Right atrium auricular region (tissue), 2 donors: ENCODE results near the gene LRP1. TPM values are rescaled to one million over a fixed set of nuclear protein-coding genes. Genes with fewer than 3 reads are reported as not detected.
A peak's percentile ranks its signal among the peaks of the same experiment; 100 is the strongest.

Experiments
- DNase-seq: peaks from one replicate; pipeline ENCODE4 v3.0.0-alpha.2; 2019; ENCODE audit warnings: low spot score
- H3K27ac ChIP-seq, 2 donors: fragments of 200-600 bp; sonication (generic); 1 replicate in 1 of 2; 2 replicates in 1 of 2; pipeline ENCODE4 v1.5.1; 2016 to 2019
- H3K27me3 ChIP-seq, 2 donors: fragments of 200-600 bp; sonication (generic); one replicate each; pipeline versions ENCODE4 v1.5.1 to v1.6.0; 2017 to 2019
- H3K36me3 ChIP-seq: fragments of 200-600 bp; sonication (generic); one replicate; pipeline ENCODE4 v1.5.1; 2016
- H3K4me1 ChIP-seq, 2 donors: fragments of 200-600 bp; sonication (generic); one replicate each; pipeline versions ENCODE4 v1.5.1 to v1.6.0; 2017 to 2019
- H3K4me3 ChIP-seq, 2 donors: fragments of 200-600 bp; sonication (generic); 1 replicate in 1 of 2; 2 replicates in 1 of 2; pipeline ENCODE4 v1.5.1; 2017 to 2019; ENCODE audit warnings: mild to moderate bottlenecking in 1 of 2, moderate library complexity in 1 of 2
- H3K9me3 ChIP-seq, 2 donors: fragments of 200-600 bp; sonication (generic); one replicate each; pipeline ENCODE4 v1.5.1; 2019
- total RNA-seq, 2 donors: library from RNA; depleted of rRNA; stranded (reverse); fragments of >200 nt; gene quantifications; one replicate each; pipeline ENCODE4 v1.1.0, GENCODE V29; 2016
- TF ChIP-seq, protein P1 (sequence below), 2 donors: fragments of 200-600 bp; sonication (generic); IDR thresholded peaks; one replicate each; pipeline ENCODE4 v1.5.1; 2019; ENCODE audit warnings: antibody characterized with exemption in 2 of 2

The LRP1 gene
- total RNA-seq, 2 donors from 2014 or later: 89.4 to 211 TPM

DNA sequence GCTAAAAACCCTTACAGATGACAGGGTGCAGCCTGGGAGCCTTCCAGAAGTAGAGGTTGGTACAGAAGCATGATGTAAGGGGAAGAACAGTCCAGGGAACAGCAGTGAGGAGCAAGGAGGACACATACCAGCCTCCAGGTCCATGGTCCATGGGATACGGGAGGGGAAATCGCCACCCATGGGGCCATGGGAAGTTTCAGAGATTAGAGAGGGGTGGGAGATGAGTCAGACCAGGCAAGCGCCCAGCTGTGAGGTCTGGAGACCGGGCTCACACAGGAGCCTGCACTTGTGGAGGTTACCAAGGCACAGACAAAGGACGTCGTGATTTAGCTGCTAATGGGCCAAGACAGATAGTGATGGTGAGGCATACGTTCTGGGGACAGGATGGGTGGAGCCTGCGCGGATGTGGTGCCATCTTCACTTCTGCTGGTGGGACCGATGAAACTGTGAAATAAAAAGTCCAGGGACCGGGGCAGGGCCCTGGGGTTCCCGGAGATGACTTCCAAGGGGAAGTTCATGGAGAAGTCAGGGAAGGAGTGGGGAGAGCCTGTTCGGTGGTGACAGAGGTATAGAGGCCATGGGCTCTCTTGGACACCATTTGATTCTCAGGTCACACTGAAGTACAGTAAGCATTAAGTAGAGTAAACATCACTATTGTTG lies 36.8 kb downstream of the LRP1 start:
- Histone ChIP-seq H3K27ac (peak overlapping the region in 1 of 2 donors; percentile 8), H3K27me3 (no peaks in the 10 kb centered on the region), H3K4me1 (no peaks in the 10 kb centered on the region), H3K4me3 (no peak overlapping the region), H3K36me3 (peaks cover 93% of the 10 kb centered on the region), H3K9me3 (no peaks in the 10 kb centered on the region)
- TF ChIP-seq, protein P1, sequence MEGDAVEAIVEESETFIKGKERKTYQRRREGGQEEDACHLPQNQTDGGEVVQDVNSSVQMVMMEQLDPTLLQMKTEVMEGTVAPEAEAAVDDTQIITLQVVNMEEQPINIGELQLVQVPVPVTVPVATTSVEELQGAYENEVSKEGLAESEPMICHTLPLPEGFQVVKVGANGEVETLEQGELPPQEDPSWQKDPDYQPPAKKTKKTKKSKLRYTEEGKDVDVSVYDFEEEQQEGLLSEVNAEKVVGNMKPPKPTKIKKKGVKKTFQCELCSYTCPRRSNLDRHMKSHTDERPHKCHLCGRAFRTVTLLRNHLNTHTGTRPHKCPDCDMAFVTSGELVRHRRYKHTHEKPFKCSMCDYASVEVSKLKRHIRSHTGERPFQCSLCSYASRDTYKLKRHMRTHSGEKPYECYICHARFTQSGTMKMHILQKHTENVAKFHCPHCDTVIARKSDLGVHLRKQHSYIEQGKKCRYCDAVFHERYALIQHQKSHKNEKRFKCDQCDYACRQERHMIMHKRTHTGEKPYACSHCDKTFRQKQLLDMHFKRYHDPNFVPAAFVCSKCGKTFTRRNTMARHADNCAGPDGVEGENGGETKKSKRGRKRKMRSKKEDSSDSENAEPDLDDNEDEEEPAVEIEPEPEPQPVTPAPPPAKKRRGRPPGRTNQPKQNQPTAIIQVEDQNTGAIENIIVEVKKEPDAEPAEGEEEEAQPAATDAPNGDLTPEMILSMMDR (IDR thresholded peaks at IDR 0.05): no peak
- no peak for DNase-seq

DNA sequence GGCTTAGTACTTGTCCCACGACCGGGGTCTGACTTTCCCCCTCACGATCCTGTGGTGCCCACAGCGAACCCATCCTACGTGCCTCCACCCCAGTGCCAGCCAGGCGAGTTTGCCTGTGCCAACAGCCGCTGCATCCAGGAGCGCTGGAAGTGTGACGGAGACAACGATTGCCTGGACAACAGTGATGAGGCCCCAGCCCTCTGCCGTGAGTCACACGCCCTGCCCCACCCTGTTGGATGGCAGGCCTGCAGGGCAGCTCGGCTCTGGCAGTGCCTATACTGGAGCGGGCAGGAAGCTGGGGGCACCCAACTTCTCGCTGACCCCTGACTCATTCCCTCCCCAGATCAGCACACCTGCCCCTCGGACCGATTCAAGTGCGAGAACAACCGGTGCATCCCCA lies 37.5 kb downstream of the LRP1 start:
- H3K9me3 ChIP-seq: no peaks in the 10 kb centered on the region
- H3K4me3 ChIP-seq: no peak overlapping the region
- H3K27ac ChIP-seq: no peak overlapping the region
- no peak for DNase-seq
- H3K4me1 ChIP-seq: no peaks in the 10 kb centered on the region
- TF ChIP-seq, protein P1 (IDR thresholded peaks at IDR 0.05): no peak
- H3K27me3 ChIP-seq: no peaks in the 10 kb centered on the region
- H3K36me3 ChIP-seq: peaks cover 93% of the 10 kb centered on the region

DNA sequence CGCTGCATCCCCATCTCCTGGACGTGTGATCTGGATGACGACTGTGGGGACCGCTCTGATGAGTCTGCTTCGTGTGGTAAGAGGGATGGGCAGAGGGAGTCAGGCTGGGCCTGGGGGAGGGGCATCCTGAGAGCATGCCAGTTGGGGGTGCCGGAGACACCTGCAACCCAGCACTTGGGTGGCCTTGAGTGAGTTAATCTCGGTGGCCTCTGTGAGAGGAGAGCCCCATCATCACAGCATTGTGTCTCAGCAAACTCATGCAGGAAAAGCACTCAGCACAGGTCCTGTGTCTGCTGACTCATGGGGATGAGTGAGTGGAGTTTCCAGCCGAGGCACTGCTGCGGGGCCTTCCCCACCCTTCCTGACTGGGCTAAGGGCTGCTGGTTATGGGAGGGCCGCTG lies 38.7 kb downstream of the LRP1 start:
- DNase-seq: no peak
- Histone ChIP-seq H3K36me3 (peaks cover 84% of the 10 kb centered on the region), H3K27me3 (no peaks in the 10 kb centered on the region)

DNA sequence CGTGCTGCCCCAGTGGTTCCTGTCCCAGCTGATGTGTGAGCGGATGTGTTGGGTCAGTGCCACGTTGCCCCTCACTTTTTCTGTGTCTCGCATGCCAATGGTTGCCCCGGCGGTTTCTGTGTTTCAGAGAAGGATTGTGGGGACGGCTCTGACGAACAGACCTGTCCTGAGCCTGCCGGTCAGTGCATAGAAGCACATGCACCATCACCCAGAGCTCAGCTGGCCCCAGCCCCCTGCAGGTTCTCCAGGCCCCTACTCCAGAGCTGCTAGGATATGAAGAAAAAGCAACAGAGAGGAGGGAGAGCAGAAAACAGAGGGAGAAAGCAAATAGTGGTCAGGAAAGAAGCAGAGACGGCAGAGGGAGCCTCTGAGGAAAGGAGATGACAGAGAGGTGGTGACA lies 39.8 kb downstream of the LRP1 start:
- no peaks in the 10 kb centered on the region for H3K27me3 ChIP-seq
- H3K4me3 ChIP-seq: no peak overlapping the region
- DNase-seq: no peak
- TF ChIP-seq, protein P1 (IDR thresholded peaks at IDR 0.05): no peak
- H3K9me3 ChIP-seq: no peaks in the 10 kb centered on the region
- peaks cover 78% of the 10 kb centered on the region for H3K36me3 ChIP-seq
- no peak overlapping the region for H3K27ac ChIP-seq
- no peaks in the 10 kb centered on the region for H3K4me1 ChIP-seq

More for the DNA sequence above, 38.7 kb downstream of the LRP1 start:
- Histone ChIP-seq H3K27ac (no peak overlapping the region), H3K4me3 (no peak overlapping the region), H3K4me1 (no peaks in the 10 kb centered on the region), H3K9me3 (no peaks in the 10 kb centered on the region)
- TF ChIP-seq, protein P1 (IDR thresholded peaks at IDR 0.05): no peak

DNA sequence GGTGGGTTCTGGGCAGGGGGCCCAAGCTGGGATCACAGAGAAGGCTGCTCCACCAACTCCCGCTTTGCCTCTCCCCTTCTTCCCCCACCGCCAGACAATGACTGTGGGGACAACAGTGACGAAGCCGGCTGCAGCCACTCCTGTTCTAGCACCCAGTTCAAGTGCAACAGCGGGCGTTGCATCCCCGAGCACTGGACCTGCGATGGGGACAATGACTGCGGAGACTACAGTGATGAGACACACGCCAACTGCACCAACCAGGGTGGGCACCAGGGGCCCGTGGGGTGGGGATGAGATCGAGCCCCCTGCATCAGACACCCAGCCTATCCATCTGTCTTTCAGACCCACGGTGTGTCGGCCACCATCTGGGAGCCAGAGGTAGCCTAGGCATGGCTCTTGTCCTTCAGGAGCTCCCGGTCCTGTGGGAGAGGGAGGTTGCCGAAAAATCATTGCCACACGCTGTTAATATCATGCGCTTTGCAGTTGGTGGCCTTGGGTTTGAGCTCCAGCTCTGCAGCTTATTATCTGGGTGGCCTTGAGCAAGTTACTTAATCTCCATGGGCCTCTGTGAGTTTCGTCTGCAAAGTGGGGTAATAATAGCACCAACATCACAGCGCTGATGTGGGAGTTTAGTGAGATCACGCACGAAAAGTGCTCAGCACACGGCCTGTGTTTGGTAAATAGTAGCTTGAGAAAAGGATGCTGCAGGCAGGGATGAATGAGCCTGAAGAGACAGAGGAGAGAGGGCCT lies 40.9 kb downstream of the LRP1 start:
- Histone ChIP-seq H3K27ac (no peak overlapping the region), H3K4me3 (no peak overlapping the region), H3K27me3 (no peaks in the 10 kb centered on the region), H3K9me3 (no peaks in the 10 kb centered on the region), H3K4me1 (no peaks in the 10 kb centered on the region), H3K36me3 (peaks cover 83% of the 10 kb centered on the region)
- TF ChIP-seq, protein P1 (IDR thresholded peaks at IDR 0.05): no peak
- no peak for DNase-seq
